HCEC 1CT (cell line): ENCODE results near the gene TMEM186.
"Not testable (repeated sequence)": the region's sequence is repeated elsewhere in the genome, so short reads cannot be mapped to it uniquely, and the experiment has no call there.

Experiments
- DNase-seq: peaks from one replicate; pipeline ENCODE4 v3.0.0-alpha.2; 2017

Gene TMEM186

DNA sequence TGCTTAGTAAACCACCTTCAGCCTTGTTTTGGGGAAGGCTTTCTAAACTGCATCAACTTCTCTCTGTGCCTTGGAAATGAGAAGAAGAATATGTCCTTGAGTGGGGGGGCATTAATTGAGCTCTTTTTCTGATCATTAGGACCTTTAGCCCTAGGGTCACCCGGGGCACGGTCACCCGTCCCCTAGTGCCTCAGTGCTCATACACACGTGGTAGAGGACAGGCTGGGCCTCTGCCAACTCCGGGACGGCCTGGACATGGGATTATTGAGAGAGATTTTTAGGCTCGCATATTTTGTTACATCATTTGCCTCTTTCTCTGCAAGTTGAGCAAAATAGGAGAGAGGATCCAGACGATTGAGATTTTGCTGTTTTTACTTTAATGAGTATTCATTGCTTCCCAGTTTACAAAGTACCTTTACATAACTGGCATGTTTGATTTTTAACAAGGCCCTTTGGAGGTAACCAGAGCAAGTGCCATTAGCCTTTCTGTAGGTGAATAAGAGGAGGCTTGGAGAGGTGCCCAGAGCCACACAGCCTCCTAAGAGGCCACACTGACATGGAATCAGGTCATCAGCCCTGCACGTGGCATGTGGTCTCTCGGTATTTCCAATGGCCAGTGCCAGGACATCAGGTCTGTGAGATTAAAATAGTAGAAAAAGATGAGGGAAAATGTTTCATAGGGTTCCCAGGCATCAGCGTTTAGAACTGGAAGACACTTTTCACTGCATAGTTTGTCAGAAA, 11.3 kb upstream of the TMEM186 start:
- no peak for DNase-seq

GRCh38 chr16:8808009-8808408, 10.6 kb upstream of the TMEM186 start:
- no peak for DNase-seq

- DNase-seq = no peak
These were observed 9.8 kb upstream of the TMEM186 start for GRCh38 chr16:8807189-8807588.

GRCh38 chr16:8806272-8806983, 9.0 kb upstream of the TMEM186 start:
- no peak for DNase-seq

GRCh38 chr16:8804313-8804712, 6.9 kb upstream of the TMEM186 start:
- no peak for DNase-seq

DNA sequence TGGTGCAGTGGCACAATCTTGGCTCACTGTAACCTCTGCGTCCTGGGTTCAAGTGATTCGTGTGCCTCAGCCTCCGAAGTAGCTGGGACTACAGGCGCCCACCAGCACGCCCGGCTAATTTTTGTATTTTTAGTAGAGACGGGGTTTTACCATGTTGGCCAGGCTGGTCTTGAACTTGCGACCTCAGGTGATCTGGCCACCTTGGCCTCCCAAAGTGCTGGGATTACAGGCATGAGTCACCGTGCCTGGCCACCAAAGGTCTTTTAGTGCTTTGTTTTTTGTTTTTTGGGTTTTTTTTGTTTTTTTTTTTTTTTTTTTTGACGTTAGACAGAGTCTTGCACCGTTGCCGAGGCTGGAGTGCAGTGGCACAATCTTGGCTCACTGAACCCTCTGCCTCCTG, 6.3 kb upstream of the TMEM186 start:
- not testable (repeated sequence) for DNase-seq

GRCh38 chr16:8801701-8802100, 4.3 kb upstream of the TMEM186 start:
- DNase-seq = no peak

- no peak for DNase-seq
These were observed 1.2 kb upstream of the TMEM186 start for GRCh38 chr16:8798535-8799157.

- peak; percentile 31 for DNase-seq
These were observed 712 bp upstream of the TMEM186 start for GRCh38 chr16:8798174-8798527.

DNA sequence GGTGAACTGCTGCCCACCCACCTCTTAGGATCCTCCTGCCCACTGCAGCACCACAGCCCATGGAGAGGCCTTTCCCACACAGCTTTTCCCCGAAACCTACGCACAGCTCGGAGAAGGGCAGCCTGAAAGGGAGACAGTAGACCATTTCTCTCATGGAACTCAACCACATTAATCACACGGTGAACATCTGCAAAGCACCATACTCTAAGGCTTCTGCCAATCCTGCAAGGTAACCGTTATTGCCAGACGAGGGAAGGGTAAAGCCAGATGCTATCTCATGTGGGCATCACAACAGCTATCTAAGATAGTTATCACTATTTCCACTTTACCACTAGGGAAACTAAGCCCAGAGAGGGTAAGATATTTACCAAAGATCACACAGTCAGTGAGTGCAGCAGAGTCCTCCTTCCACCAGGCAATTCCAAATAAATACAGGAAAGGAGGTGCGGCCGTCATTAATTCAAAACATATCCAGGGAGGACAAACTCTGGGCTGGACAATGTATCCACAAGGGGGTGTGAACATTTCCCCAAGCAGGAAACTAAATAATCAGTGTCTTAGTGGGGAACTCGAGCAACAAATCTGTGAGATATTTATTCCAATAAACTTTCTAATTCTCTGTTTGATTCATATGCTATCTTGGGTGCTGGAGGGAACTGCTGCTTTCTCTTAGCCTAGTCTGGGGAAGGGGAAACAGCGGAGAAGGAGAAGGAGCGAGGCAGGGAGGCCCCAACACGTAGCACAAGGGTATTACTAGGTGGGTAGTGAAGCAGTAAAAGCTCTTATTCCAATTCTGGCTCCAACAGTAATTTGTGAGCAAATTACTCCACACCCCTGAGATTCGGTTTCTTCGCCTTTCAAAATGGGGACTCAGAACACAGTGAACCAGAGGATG, 723 bp downstream of the TMEM186 start:
- no peak for DNase-seq

- no peak for DNase-seq
These were observed 1.6 kb downstream of the TMEM186 start for GRCh38 chr16:8795818-8796217.

- no peak for DNase-seq
These were observed 2.3 kb downstream of the TMEM186 start for GRCh38 chr16:8795091-8795490.

- DNase-seq = no peak
These were observed 8.8 kb downstream of the TMEM186 start for GRCh38 chr16:8788578-8789172.

DNA sequence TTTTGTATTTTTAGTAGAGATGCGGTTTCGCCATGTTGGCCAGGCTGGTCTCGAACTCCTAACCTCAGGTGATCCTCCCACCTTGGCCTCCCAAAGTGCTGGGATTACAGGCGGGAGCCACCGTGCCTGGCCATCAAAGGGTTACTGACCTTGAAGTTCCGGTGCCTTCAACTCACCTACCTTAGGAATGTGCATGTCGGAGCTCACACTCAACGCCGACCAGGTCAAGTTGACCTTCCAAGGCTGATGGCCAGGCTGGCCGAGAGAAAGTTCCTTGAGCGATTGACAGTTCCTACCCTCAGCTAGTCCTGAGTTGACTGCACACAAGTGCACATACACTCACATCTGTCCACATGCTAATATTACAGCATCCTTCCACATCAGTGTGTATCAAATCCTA, 11.1 kb downstream of the TMEM186 start:
- DNase-seq = not testable (repeated sequence)

DNA sequence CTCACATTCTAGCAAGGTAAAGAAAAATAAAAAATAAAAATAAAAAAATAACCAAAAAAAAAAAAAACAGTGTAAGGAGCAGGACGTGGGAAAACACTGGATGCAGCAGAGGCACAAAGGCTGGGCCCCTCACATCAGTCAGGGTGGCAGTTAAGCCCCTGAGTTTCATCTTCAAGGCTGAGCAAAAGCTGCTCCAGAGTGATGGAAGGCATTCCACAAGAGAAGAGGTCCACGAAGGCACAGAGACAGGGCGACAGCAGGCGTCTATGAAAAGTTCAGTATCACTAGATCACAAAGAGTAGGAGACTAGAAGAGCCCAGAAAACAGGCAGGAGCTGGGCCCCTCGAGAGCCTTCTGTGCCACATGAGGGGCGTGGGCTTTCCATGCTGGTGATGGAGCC, 12.0 kb downstream of the TMEM186 start:
- no peak for DNase-seq

- no peak for DNase-seq
These were observed 14.8 kb downstream of the TMEM186 start for GRCh38 chr16:8782673-8783072.

GRCh38 chr16:8781797-8782196, 15.6 kb downstream of the TMEM186 start:
- no peak for DNase-seq

DNA sequence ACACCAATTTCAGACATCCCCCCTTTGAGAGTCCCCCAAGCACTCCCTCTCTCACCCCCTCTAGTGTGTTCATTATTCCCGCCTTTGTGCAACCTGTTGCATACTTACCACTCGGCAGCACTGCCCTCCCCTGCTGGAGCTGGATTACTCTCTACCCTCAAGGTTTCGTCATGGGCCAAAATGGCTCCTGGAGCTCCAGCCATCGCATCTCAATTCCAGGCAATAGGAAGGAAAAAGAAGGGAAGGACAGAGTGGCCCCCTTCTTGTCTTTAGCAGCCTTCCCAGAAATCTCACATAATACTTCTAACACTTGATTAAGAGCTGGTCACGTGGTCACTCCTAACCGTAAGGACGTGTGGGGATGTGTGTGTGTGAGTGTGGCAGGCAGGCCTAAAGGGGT, 20.2 kb downstream of the TMEM186 start:
- DNase-seq = no peak

DNA sequence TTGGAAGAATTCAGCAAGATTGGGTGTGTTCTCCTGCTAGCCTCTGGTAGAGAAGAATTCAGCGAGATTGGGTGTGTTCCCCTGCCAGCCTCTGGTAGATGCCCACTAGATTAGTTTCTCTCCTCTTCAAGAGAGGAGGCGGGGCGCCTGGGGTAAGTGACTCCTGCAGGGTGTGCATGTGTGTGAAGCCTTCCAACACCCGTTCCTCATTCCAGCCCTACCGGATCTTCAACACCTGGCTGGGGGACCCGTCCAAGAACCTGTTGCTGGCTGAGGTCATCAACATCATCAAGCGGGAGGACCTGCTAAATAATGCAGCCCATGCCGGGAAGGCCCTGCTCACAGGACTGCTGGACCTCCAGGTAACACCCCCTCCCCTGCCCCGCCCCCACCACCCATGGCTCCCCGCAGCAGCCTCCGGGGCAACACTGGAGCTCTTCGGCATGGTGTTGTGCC, 21.3 kb downstream of the TMEM186 start:
- DNase-seq = peak; percentile 23

GRCh38 chr16:8775359-8775758, 22.1 kb downstream of the TMEM186 start:
- DNase-seq = no peak

- no peak for DNase-seq
These were observed 23.2 kb downstream of the TMEM186 start for GRCh38 chr16:8774208-8774607.

DNA sequence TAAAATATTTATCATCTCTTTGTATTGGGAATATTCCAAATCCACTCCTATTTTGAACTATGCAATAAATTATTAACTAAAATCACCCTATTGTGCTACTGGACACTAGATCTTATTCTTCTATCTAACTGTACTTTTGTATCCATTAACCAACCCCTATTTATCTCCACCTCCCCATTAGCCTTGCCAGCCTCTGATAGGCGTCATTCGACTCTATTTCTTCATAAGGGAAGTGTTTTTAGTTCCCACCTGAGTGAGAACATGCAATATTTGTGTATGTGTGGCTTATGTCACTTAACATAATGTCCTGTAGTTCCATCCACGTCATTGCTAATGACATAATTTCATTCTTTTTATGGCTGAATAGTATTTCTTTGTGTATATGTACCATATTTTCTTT, 23.9 kb downstream of the TMEM186 start:
- DNase-seq = no peak

DNA sequence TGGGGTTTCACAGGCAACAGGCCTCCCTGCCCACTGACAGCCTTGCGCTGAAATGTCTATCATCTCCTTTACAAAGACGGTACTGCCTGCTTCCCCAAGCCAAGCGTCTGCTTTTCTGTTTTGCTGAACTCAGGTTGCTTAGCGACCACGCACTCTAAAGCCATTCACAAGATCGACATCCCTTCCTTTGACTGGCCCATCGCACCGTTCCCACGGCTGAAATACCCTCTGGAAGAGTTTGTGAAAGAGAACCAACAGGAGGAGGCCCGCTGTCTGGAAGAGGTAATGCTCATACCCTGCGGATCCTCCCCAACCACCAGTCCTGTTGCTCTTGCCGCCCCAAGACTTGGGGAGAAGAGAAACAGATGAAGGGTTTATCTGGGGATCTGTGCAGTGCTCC, 28.7 kb downstream of the TMEM186 start:
- no peak for DNase-seq
